CD4-positive, alpha-beta memory T cell (primary cell): ENCODE data around the gene MACF1. TPM values are rescaled to one million over a fixed set of nuclear protein-coding genes. Genes with fewer than 3 reads are reported as not detected.

ENCODE experiments used
- CTCF ChIA-PET: fragments of 350-600 bp; sonication (Branson Sonifier 250); formaldehyde crosslinking; loops from one replicate; lab custom pipeline; 2021; ENCODE audit warnings: inconsistent platforms; ENCODE audit not compliant: partially characterized antibody; lab: Charles Lee
- POLR2A ChIA-PET: fragments of 350-600 bp; sonication (Branson Sonifier 250); formaldehyde crosslinking; loops from one replicate; lab custom pipeline; 2021; ENCODE audit not compliant: partially characterized antibody; lab: Charles Lee
- DNase-seq, 5 donors: peaks; one replicate each; pipeline versions ENCODE4 v3.0.0 to v3.0.0-alpha.2; 2020 to 2022; ENCODE audit warnings: mixed read lengths in 1 of 5
- H3K27ac ChIP-seq: one replicate; pipeline ENCODE4 v1.7.0; 2013; ENCODE audit warnings: low read depth, low read length
- H3K27me3 ChIP-seq: 2 replicates; pipeline ENCODE4 v1.7.0; 2013; ENCODE audit warnings: mild to moderate bottlenecking, low read length, moderate library complexity; ENCODE audit not compliant: insufficient read depth
- H3K36me3 ChIP-seq: 2 replicates; pipeline ENCODE4 v1.7.0; 2013; ENCODE audit warnings: mild to moderate bottlenecking, low read length, moderate library complexity; ENCODE audit not compliant: insufficient read depth
- H3K4me1 ChIP-seq: 2 replicates; pipeline ENCODE4 v1.7.0; 2013; ENCODE audit warnings: mild to moderate bottlenecking, low read length, moderate library complexity; ENCODE audit not compliant: insufficient read depth
- H3K4me3 ChIP-seq, 2 donors: one replicate each; pipeline ENCODE4 v1.7.0; 2013; ENCODE audit warnings: low read length in 2 of 2, mild to moderate bottlenecking in 1 of 2
- H3K9me3 ChIP-seq, 2 donors: one replicate each; pipeline ENCODE4 v1.7.0; 2013; ENCODE audit warnings: low read length in 2 of 2, control low read depth in 1 of 2; ENCODE audit not compliant: control insufficient read depth in 1 of 2
- H3K27ac Mint-ChIP-seq, 7 donors: one replicate each; pipeline ENCODE4 v1.8.0; 2020 to 2021; ENCODE audit warnings: mixed read lengths in 7 of 7, mild to moderate bottlenecking in 6 of 7, inconsistent platforms in 3 of 7, moderate library complexity in 3 of 7
- H3K27me3 Mint-ChIP-seq, 2 donors: one replicate each; pipeline ENCODE4 v1.8.0; 2020 to 2021; ENCODE audit warnings: mixed read lengths in 2 of 2
- H3K36me3 Mint-ChIP-seq, 2 donors: one replicate each; pipeline ENCODE4 v1.8.0; 2020 to 2021; ENCODE audit warnings: mixed read lengths in 2 of 2, inconsistent platforms in 1 of 2, mild to moderate bottlenecking in 1 of 2
- H3K4me1 Mint-ChIP-seq, 4 donors: one replicate each; pipeline ENCODE4 v1.8.0; 2020 to 2021; ENCODE audit warnings: mixed read lengths in 4 of 4, mild to moderate bottlenecking in 1 of 4
- H3K4me3 Mint-ChIP-seq, 8 donors: one replicate each; pipeline ENCODE4 v1.8.0; 2020 to 2021; ENCODE audit warnings: mixed read lengths in 8 of 8, mild to moderate bottlenecking in 7 of 8, moderate library complexity in 6 of 8, inconsistent platforms in 3 of 8
- H3K9me3 Mint-ChIP-seq, 8 donors: one replicate each; pipeline ENCODE4 v1.8.0; 2020 to 2021; ENCODE audit warnings: mixed read lengths in 8 of 8, mild to moderate bottlenecking in 5 of 8, inconsistent platforms in 3 of 8, moderate library complexity in 1 of 8
- intact Hi-C: fragments of 100-400 bp; cut with micrococcal nuclease; formaldehyde crosslinking; loops from one replicate; pipeline ENCODE4 v1.15.1; 2023
- polyA plus RNA-seq, 2 donors: library from polyadenylated mRNA; unstranded; fragments of 300-500 nt; fragmentation: Illumina TruSeq; gene quantifications; one replicate each; pipeline ENCODE4 v1.2.3, GENCODE V29; 2021
- total RNA-seq, 2 experiments: library from RNA; stranded (reverse); gene quantifications; one replicate each; pipeline ENCODE4 v1.2.3, GENCODE V29; 2021

The MACF1 gene
- total and polyA plus RNA-seq, 4 experiments from 2014 or later = 6.8 to 387 (median 222) TPM

DNA sequence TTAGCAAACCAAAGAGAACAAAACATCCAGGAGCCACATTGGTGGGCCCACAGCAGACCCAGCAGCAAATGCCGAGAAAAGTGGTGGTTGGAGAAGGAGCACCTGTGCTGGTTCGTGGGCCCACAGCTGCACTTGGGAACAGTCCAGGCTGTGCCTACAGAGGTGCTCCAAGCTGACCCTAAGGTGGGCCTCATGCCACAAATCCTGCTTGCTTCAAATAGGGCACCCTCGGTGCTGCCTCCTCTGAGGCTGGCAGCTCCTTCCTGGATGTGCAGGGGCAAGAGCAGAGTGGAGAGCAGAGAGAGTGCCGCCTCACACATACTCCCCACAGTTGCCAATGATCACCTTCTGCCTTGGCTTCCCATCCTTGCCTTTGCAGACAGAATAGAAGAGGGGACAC is 327.0 kb downstream of the MACF1 start:
- Histone ChIP-seq H3K4me3 (no peak overlapping the region), H3K9me3 (no peaks in the 10 kb centered on the region), H3K4me1 (no peaks in the 10 kb centered on the region), H3K27me3 (no peaks in the 10 kb centered on the region), H3K36me3 (peaks cover 11% of the 10 kb centered on the region), H3K27ac (no peak overlapping the region)
- H3K9me3 Mint-ChIP-seq = no peaks in the 10 kb centered on the region
- intact Hi-C loops = no loop called here
- ChIA-PET CTCF (no interaction called here), POLR2A (no interaction called here)
- H3K4me1 Mint-ChIP-seq = no peaks in the 10 kb centered on the region
- no peak overlapping the region for H3K4me3 Mint-ChIP-seq
- peaks cover 33 to 40% of the 10 kb centered on the region in 2 donors for H3K36me3 Mint-ChIP-seq
- H3K27ac Mint-ChIP-seq = no peak overlapping the region
- no peak for DNase-seq
- H3K27me3 Mint-ChIP-seq = no peaks in the 10 kb centered on the region

DNA sequence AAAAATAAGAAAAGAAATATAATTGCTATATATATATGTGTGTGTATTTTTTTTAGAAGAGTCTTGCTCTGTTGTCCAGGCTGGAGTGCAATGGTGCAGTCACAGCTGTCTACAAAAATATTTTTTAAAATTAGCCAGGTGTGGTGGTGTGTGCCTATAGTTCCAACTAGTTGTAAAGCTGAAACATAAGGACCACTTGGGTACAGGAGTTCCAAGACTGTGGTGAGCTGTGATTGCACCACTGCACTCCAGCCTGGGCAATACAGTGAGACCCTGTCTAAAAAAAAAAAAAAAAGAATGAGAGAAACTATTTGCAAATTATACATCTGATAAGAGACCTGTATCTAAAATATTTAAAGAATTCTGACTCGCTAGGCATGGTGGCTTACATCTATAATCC is 328.9 kb downstream of the MACF1 start:
- CTCF ChIA-PET = interaction anchor here (0.6 to 1.4 kb wide), 2 partner anchors 435 to 436 kb away, joined by 3 to 5 read pairs; no protein-coding TSS in a partner anchor
- POLR2A ChIA-PET = no interaction called here
- H3K4me1 Mint-ChIP-seq = no peaks in the 10 kb centered on the region

More for the DNA sequence above, 328.9 kb downstream of the MACF1 start:
- no peaks in the 10 kb centered on the region for H3K27me3 ChIP-seq
- DNase-seq = no peak
- H3K36me3 ChIP-seq = peaks cover under 1% of the 10 kb centered on the region
- H3K9me3 ChIP-seq = no peaks in the 10 kb centered on the region
- Mint-ChIP-seq H3K27ac (no peak overlapping the region), H3K36me3 (peaks cover 26 to 31% of the 10 kb centered on the region in 2 donors), H3K9me3 (no peaks in the 10 kb centered on the region), H3K27me3 (no peaks in the 10 kb centered on the region), H3K4me3 (no peak overlapping the region)
- intact Hi-C loops = no loop called here
- no peaks in the 10 kb centered on the region for H3K4me1 ChIP-seq
- H3K27ac ChIP-seq = no peak overlapping the region
- no peak overlapping the region for H3K4me3 ChIP-seq

Other genes starting within 250 kb of the MACF1 start
- gene AKIRIN1, start 213.4 kb upstream of the MACF1 start, total RNA-seq = 10 to 100 TPM; 79.6 to 84.9 TPM
- 100 to 1,000 TPM; 129 to 131 TPM for gene AKIRIN1, start 213.4 kb upstream of the MACF1 start, polyA plus RNA-seq
- 100 to 1,000 TPM; 122 to 125 TPM for gene NDUFS5, start 178.3 kb upstream of the MACF1 start, total RNA-seq
- 100 to 1,000 TPM; 616 to 665 TPM for gene NDUFS5, start 178.3 kb upstream of the MACF1 start, polyA plus RNA-seq